ENCODE data around the gene ZNF821.

- TF ChIP-seq YY1 (IDR thresholded peaks at IDR 0.05; ENCODE audit: insufficient read depth, insufficient read length) (no peak), SUZ12 (IDR thresholded peaks at IDR 0.05; ENCODE audit: extremely low read depth, insufficient read depth, insufficient read length) (no peak)
Observed at GRCh38 chr16:71929048-71929447, 45.1 kb upstream of the ZNF821 start.

Data from NT2/D1 (cell line).